OCI-LY1 (cell line): ENCODE data around the gene NDUFV3.

Experiments used
- H2AFZ ChIP-seq: fragments of 200-600 bp; sonication (generic), shearing (Covaris generic); 2 replicates; pipeline ENCODE4 v1.6.0; 2014; ENCODE audit warnings: antibody characterized with exemption, mild to moderate bottlenecking, low read length
- H3F3A ChIP-seq: fragments of 200-600 bp; sonication (generic), shearing (Covaris generic); 2 replicates; pipeline ENCODE4 v1.6.0; 2014; ENCODE audit warnings: mild to moderate bottlenecking, antibody characterized with exemption, low read length, moderate library complexity; ENCODE audit not compliant: insufficient read depth
- H3K27ac ChIP-seq: fragments of 200-600 bp; sonication (generic); 2 replicates; pipeline ENCODE4 v1.5.1; 2014; ENCODE audit warnings: low read length, mixed run types, mild to moderate bottlenecking, low read depth; ENCODE audit not compliant: poor library complexity, severe bottlenecking
- H3K27me3 ChIP-seq: fragments of 200-600 bp; sonication (generic); 2 replicates; pipeline ENCODE4 v1.6.0; 2014; ENCODE audit warnings: antibody characterized with exemption, mild to moderate bottlenecking, low read length, moderate library complexity; ENCODE audit not compliant: insufficient read depth
- H3K36me3 ChIP-seq: fragments of 200-600 bp; sonication (generic); 2 replicates; pipeline ENCODE4 v1.6.1; 2014; ENCODE audit warnings: mild to moderate bottlenecking, antibody characterized with exemption, low read length, moderate library complexity, mixed read lengths; ENCODE audit not compliant: insufficient read depth
- H3K4me1 ChIP-seq: fragments of 200-600 bp; sonication (generic); 2 replicates; pipeline ENCODE4 v1.5.1; 2014; ENCODE audit warnings: mild to moderate bottlenecking, low read length, moderate library complexity; ENCODE audit not compliant: insufficient read depth, severe bottlenecking
- H3K4me2 ChIP-seq: fragments of 200-600 bp; sonication (generic), shearing (Covaris generic); 2 replicates; pipeline ENCODE4 v1.6.1; 2014; ENCODE audit warnings: low read length
- H3K4me3 ChIP-seq: fragments of 200-600 bp; sonication (generic); 2 replicates; pipeline ENCODE4 v1.5.1; 2014; ENCODE audit warnings: low read length, low read depth, mild to moderate bottlenecking, mixed read lengths; ENCODE audit not compliant: poor library complexity, severe bottlenecking
- H3K79me2 ChIP-seq: fragments of 200-600 bp; shearing (Covaris generic); 2 replicates; pipeline ENCODE4 v1.6.1; 2016; ENCODE audit warnings: mixed run types, low read length, mixed read lengths; ENCODE audit not compliant: insufficient read depth
- H3K9ac ChIP-seq: fragments of 200-600 bp; sonication (generic), shearing (Covaris generic); 2 replicates; pipeline ENCODE4 v1.6.1; 2014; ENCODE audit warnings: mild to moderate bottlenecking, low read length, mixed read lengths
- H3K9me2 ChIP-seq: fragments of 200-600 bp; sonication (generic), shearing (Covaris generic); 2 replicates; pipeline ENCODE4 v1.6.1; 2014; ENCODE audit warnings: low read depth, mild to moderate bottlenecking, low read length, mixed read lengths
- H3K9me3 ChIP-seq: fragments of 200-600 bp; shearing (Covaris generic); 2 replicates; pipeline ENCODE4 v1.6.1; 2014; ENCODE audit warnings: low read length, mixed read lengths
- H4K20me1 ChIP-seq: fragments of 200-600 bp; sonication (generic), shearing (Covaris generic); 2 replicates; pipeline ENCODE4 v1.6.0; 2016; ENCODE audit warnings: mild to moderate bottlenecking, low read length; ENCODE audit not compliant: insufficient read depth
- EZH2 ChIP-seq: fragments of 200-600 bp; sonication (generic), shearing (Covaris generic); IDR thresholded peaks from 2 replicates; pipeline ENCODE4 v1.8.0; 2017; ENCODE audit warnings: borderline replicate concordance, mixed run types, mild to moderate bottlenecking, antibody characterized with exemption, low read length, moderate library complexity, mixed read lengths
- TF ChIP-seq, protein P1 (sequence below): fragments of 200-600 bp; sonication (generic), shearing (Covaris generic); IDR thresholded peaks from 2 replicates; pipeline ENCODE4 v1.5.1; 2017; ENCODE audit warnings: mild to moderate bottlenecking, antibody characterized with exemption, low read length, moderate library complexity, mixed read lengths

Gene NDUFV3

DNA sequence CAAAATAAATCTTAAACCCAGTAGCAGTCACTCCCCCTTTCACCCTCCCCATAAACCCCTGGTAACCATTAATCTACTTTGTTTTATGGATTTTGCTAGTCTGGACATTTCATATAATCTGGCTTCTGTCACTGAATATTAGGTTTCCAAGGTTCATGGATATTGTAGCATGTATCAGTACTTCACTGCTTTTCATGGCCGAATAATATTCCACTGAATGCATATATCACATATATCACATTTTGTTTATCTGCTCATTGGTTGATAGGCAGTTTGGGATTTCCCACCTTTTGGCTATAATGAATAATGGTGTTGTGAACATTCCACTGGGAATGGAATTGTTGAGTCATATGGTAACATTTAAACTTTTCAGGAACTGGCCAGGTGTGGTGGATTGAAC, 9.2 kb upstream of the NDUFV3 start:
- peaks cover 9% of the 10 kb centered on the region for H3K4me1 ChIP-seq
- no peak overlapping the region for H2AFZ ChIP-seq
- peaks cover 5% of the 10 kb centered on the region; the same call in 1 of the 2 replicates for H3K36me3 ChIP-seq
- no peaks in the 10 kb centered on the region for H4K20me1 ChIP-seq
- H3K9me3 ChIP-seq: peaks cover 5% of the 10 kb centered on the region; the same call in 1 of the 2 replicates
- H3K27ac ChIP-seq: no peak overlapping the region
- H3K4me2 ChIP-seq: no peak overlapping the region
- H3K79me2 ChIP-seq: 0 out of 2 replicates have a peak, but pooled peaks cover 7% of the 10 kb centered on the region
- no peaks in the 10 kb centered on the region for H3K27me3 ChIP-seq
- no peaks in the 10 kb centered on the region for H3K9me2 ChIP-seq
- TF ChIP-seq, protein P1, sequence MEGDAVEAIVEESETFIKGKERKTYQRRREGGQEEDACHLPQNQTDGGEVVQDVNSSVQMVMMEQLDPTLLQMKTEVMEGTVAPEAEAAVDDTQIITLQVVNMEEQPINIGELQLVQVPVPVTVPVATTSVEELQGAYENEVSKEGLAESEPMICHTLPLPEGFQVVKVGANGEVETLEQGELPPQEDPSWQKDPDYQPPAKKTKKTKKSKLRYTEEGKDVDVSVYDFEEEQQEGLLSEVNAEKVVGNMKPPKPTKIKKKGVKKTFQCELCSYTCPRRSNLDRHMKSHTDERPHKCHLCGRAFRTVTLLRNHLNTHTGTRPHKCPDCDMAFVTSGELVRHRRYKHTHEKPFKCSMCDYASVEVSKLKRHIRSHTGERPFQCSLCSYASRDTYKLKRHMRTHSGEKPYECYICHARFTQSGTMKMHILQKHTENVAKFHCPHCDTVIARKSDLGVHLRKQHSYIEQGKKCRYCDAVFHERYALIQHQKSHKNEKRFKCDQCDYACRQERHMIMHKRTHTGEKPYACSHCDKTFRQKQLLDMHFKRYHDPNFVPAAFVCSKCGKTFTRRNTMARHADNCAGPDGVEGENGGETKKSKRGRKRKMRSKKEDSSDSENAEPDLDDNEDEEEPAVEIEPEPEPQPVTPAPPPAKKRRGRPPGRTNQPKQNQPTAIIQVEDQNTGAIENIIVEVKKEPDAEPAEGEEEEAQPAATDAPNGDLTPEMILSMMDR: no peak
- 0 out of 2 replicates have a peak, but pooled peaks cover 2% of the 10 kb centered on the region for H3F3A ChIP-seq
- no peak overlapping the region for H3K4me3 ChIP-seq
- H3K9ac ChIP-seq: no peak overlapping the region

DNA sequence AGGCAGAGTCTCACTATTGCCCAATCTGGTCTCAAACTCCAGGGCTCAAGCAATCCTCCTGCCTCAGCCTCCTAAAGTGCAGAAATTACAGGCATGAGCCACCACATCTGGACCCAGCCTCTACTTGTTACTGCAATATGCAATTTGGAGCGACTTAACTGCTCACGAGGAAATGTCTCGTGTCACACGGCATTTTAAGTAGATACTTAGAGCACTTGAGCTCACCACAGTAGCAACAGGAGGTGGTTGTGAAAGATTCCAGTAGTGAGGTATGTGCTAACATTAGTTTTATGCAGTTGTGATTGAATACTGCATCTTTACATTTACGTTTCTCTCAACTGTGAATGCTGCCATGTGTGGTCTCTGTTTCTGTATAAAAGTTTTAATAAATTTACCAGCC, 5.8 kb upstream of the NDUFV3 start:
- Histone ChIP-seq H3K27ac (no peak overlapping the region), H3K4me3 (no peak overlapping the region), H3K9ac (no peak overlapping the region), H3K27me3 (no peaks in the 10 kb centered on the region), H2AFZ (no peak overlapping the region), H3K36me3 (no peaks in the 10 kb centered on the region; the same call in 1 of the 2 replicates), H3K4me1 (peaks cover 11% of the 10 kb centered on the region), H3K9me3 (no peaks in the 10 kb centered on the region), H3K79me2 (no peaks in the 10 kb centered on the region), H3K9me2 (no peaks in the 10 kb centered on the region), H3K4me2 (no peak overlapping the region), H4K20me1 (no peaks in the 10 kb centered on the region), H3F3A (0 out of 2 replicates have a peak, but pooled peaks cover 2% of the 10 kb centered on the region)
- TF ChIP-seq, protein P1: no peak
- no peak for TF ChIP-seq EZH2

DNA sequence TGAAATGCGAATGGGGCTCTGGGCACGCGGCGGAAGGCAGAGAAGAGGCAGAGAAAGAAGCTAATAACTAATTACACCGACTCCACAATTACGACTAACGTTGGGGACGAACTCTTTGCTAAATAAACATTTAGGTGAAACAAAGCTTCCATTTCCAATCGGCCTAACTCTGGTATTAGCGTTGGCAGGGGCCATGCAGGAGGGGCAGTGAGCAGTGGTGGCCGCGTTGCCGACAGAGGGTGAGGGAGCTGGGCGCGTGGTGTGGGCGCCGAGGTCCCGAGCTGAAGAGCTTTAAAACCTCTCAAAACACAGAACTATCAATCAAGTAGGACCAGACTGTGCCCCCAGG, 553 bp upstream of the NDUFV3 start:
- peak overlapping the region; percentile 75 for H3K27ac ChIP-seq
- 0 out of 2 replicates have a peak overlapping the region, but pooled peaks have one; percentile 29 for H2AFZ ChIP-seq
- H3K9me3 ChIP-seq: no peaks in the 10 kb centered on the region
- H3F3A ChIP-seq: no peaks in the 10 kb centered on the region
- H3K79me2 ChIP-seq: no peaks in the 10 kb centered on the region; the same call in 1 of the 2 replicates
- no peak for TF ChIP-seq EZH2
- TF ChIP-seq, protein P1: no peak
- H3K27me3 ChIP-seq: no peaks in the 10 kb centered on the region
- H3K4me3 ChIP-seq: peak overlapping the region; percentile 93
- H3K9ac ChIP-seq: peak overlapping the region; percentile 82
- no peaks in the 10 kb centered on the region for H4K20me1 ChIP-seq
- H3K4me2 ChIP-seq: peak overlapping the region; percentile 98
- peaks cover 22% of the 10 kb centered on the region for H3K4me1 ChIP-seq
- H3K9me2 ChIP-seq: no peaks in the 10 kb centered on the region
- H3K36me3 ChIP-seq: peaks cover 5% of the 10 kb centered on the region
